NAMALWA (cell line): ENCODE results near the gene AKT1S1.
"Not testable (repeated sequence)": the region's sequence is repeated elsewhere in the genome, so short reads cannot be mapped to it uniquely, and the experiment has no call there.

Experiments
- DNase-seq: peaks from one replicate; pipeline ENCODE4 v3.0.0-alpha.2; 2015; ENCODE audit warnings: low spot score

AKT1S1 gene

GRCh38 chr19:49836176-49837008 lies 40.8 kb downstream of the AKT1S1 start:
- DNase-seq: no peak

- no peak for DNase-seq
Measured at GRCh38 chr19:49835562-49835961, 41.6 kb downstream of the AKT1S1 start.

- DNase-seq: no peak
Measured at GRCh38 chr19:49833599-49833998, 43.6 kb downstream of the AKT1S1 start.

- DNase-seq: no peak
Measured at GRCh38 chr19:49832556-49832955, 44.6 kb downstream of the AKT1S1 start.

- DNase-seq: no peak
Measured at GRCh38 chr19:49831592-49831991, 45.6 kb downstream of the AKT1S1 start.

GRCh38 chr19:49830766-49831165 lies 46.4 kb downstream of the AKT1S1 start:
- DNase-seq: no peak

- no peak for DNase-seq
Measured at GRCh38 chr19:49829721-49830120, 47.4 kb downstream of the AKT1S1 start.

- DNase-seq: no peak
Measured at GRCh38 chr19:49829200-49829599, 48.0 kb downstream of the AKT1S1 start.

GRCh38 chr19:49827034-49827433 lies 50.1 kb downstream of the AKT1S1 start:
- DNase-seq: no peak

- DNase-seq: no peak
Measured at GRCh38 chr19:49824662-49825061, 52.5 kb downstream of the AKT1S1 start.

- DNase-seq: peak; percentile 56
Measured at GRCh38 chr19:49823472-49823871, 53.7 kb downstream of the AKT1S1 start.

- DNase-seq: no peak
Measured at GRCh38 chr19:49820125-49820524, 57.0 kb downstream of the AKT1S1 start.

GRCh38 chr19:49819452-49820115 lies 57.6 kb downstream of the AKT1S1 start:
- not testable (repeated sequence) for DNase-seq
